NCI-H187 treated with DMSO at 0.1 percent for 48 hours (cell line): ENCODE data around the gene CAPN12.

Experiments
- DNase-seq: peaks from one replicate; lab custom pipeline; 2025; lab: John Stamatoyannopoulos, UW

Gene CAPN12

DNA sequence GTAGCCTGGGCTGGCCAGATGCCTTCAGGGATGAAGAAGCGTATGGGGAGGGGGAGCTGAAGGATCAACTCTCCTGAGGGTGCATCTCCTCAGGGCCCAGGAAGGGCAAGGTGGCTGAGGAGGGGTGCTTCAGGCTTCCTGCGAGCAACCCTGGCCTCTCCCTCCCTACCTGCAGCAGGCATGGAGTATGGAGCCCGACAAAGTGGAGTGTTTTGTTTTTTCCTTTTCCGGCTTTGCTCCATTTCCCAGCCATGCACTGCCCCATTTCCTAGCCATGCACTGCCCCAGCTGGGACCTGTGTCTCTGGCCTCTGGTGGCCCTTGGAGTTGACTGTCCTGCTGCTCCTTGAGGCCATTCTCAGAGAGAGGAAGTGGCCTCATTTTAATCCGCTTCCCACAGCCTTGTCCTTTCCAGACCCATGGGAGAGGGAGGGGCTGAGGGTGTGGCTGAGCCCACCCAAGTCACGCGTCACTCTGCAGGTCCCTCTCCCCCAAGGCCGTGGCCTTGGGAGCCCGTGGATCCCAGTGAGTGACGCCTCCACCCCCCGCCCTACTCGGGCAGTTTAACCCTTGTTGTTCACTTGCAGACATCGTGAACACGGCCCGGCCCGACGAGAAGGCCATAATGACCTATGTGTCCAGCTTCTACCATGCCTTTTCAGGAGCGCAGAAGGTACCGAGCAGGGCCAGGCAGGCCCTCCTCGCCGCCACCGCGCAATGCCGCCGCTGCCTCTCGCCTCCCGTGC is 34.4 kb downstream of the CAPN12 start:
- DNase-seq, result no peak

GRCh38 chr19:38709119-38709518 is 35.2 kb downstream of the CAPN12 start:
- DNase-seq, result no peak

- no peak for DNase-seq
These were observed 35.8 kb downstream of the CAPN12 start for GRCh38 chr19:38708413-38709024.

DNA sequence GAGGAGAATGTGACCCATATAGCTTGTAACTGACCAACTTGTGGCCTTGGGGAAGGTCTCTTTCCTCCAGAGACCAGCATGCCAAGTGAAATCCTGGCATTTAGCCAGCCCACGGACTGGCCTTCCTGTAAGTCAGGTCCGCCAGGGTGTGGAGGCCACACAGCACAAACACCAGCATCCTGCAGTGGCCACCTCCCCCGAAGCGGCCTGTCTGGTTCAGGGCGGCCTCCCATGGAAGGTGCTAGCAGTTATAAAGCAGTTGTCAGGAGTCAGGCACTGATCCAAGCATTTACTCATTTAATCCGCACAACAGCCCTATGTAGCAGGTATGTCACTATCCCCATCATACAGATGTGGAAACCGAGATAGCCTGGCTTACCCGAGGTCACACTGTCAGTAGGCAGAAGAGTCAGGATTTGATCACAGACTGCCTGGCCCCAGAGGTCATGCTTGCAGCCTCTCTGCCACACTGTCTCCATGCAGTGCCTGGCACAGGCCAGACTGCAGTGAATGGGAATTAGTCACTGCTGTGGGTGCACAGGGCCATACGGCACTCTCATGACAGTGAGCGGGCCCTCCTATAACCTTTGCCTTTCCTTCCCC is 36.7 kb downstream of the CAPN12 start:
- no peak for DNase-seq

- no peak for DNase-seq
These were observed 37.3 kb downstream of the CAPN12 start for GRCh38 chr19:38706792-38707511.

DNA sequence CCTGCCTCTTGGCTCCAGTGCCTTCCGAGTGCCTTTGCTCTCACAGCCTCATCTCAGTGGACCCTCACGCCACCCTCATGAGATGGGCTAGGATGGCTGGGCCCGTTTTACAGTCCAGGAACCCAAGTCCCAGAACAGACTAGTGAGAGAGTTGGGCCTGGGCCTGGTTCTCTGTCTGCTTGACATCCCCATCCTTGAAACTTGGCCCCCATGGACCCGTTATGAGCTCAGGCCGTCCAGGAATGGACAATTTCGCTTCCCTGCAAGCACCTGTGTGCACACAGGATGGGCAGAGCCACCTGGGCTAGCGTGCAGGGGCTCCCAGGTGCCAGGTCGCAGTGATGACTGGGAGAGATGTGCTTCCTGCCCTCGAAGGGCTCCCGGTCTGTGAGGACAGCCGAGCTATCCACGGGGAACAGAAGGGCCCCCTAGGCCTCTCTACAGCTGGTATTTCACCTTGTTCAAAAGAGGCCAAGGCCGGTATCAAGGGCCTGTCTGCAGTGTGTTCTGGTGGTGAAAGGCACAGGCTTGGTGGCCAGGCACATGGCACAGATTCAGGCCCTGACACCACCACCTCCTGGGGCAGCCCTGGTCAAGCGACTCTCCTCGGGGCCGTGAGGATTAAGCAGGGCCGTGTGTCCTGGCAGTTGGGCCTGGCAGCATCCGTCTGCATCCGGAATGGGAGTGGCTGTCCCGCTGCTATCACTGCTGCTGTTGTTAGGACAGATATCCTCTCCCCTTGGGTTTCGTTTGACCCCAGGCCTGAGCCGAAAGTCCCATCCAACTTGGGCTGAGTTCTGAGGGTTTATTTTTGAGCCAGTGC is 38.9 kb downstream of the CAPN12 start:
- no peak for DNase-seq

DNA sequence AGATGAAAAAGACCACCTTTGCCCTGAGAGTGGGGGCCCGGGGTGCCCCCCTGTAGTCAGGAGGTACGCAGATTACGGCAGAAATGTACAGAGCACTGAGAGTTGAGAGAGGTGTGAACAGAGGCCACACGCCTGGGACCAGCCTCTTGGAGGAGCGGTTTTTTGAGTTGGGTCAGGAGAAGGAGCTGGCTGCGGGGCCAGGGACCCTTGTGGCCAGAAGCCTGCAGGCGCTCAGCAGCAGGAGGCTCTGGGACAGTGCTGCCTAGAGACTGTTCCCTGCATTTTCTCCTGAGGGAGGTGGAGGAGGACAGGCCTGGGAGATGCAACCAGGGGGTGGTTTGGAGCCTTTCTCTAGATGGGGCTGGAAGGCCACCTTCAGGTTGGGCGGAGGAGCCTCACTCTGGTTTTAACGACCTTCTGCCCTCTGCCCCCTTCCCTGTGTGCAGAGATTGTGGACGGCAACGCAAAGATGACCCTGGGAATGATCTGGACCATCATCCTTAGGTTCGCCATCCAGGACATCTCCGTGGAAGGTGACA is 39.7 kb downstream of the CAPN12 start:
- no peak for DNase-seq

GRCh38 chr19:38703509-38703908 is 40.8 kb downstream of the CAPN12 start:
- DNase-seq, result no peak

DNA sequence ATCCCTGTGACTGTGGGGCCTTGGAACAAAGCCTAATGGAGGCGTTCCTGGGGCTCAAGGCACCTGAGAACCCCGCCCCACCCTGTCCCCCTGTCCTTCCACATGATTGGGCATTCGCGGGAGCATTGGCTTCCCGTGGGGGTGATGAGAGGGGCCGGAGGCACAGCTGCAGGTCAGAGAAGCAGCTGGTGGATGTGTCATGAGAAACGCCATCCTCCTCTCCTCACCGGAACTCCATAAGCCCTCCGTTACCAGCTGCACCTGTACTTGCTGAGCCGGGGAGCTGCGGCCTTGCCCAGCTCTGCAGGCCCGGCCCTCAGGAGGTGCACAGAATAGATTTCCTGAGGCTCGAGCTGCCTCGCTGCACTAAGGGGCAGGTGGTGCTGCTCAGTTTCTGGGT is 42.0 kb downstream of the CAPN12 start:
- DNase-seq, result no peak

DNA sequence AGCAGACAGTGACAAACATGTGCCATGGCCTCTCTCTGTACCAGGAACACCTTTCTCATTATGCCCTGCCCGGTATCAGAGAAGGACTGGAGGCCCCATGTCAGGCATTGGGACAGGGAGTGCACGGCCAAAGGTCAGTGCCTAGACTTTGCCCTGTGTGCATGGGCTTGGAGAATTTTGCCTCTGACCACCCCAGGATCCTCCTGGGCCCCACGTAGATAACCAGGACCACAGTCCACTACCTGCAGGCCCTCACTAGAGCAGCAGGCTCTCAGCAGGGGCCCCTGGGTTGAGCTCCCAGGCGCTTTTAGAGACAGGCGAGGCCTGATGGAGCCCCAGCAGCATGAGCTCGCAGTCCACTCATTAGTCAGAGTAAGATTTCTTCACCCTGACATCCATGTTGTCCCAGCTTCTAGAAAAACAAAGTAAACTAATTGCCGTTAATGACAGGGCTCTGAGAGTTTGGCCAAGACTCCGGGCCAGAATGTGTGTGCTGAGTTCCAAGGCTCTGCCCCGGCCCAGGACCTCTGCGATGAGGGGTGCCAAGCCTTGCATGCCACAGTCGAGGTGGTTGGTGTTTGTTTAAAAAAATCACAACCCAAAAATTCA is 42.7 kb downstream of the CAPN12 start:
- DNase-seq, result no peak

DNA sequence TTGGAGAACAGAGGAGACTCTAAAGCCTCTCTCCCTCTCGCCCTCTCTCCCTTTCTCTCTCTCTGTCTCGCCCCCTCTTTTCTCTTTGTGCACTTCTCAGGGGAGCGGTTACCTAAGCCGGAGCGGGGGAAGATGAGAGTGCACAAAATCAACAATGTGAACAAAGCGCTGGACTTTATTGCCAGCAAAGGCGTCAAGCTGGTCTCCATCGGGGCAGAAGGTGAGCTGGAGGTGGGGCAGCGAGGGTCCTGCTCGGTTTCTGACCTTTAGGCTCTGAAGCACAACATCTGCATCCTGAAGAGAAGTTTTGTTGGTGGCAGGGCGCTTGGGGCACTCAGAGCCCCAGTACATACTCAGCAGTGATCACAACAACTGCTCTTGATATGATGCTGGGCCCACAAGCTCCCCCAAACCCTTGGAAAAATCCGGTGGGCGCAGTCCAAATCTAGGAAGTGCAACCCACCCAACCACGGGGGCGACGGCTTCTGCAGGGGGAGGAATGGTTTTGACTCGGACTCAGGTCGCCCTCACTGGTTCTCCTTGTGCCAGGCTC is 43.3 kb downstream of the CAPN12 start:
- no peak for DNase-seq

DNA sequence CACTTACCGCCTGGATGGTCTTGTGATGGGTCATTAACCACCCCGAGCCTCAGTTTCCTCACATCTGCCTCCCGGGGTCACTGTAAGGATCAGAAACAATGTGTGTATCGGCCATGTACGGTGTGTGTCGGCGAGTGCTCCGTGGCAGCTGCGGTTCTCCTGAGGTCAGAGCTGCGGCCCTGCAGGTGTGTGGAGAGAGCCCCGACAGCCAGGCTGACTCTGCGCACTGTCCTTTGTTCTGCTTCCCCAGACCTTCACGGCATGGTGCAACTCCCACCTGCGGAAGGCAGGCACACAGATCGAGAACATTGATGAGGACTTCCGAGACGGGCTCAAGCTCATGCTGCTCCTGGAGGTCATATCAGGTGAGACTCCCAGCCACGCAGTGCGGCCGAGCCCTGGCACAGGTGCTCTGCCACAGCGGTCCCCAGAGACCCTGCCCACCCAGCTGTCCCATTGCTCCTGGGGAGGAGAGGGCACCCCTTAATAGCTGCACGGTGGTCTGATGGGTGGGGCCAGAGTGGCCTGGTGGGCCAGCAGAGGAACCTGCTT is 43.8 kb downstream of the CAPN12 start:
- no peak for DNase-seq

- no peak for DNase-seq
These were observed 44.5 kb downstream of the CAPN12 start for GRCh38 chr19:38699647-38700349.

DNA sequence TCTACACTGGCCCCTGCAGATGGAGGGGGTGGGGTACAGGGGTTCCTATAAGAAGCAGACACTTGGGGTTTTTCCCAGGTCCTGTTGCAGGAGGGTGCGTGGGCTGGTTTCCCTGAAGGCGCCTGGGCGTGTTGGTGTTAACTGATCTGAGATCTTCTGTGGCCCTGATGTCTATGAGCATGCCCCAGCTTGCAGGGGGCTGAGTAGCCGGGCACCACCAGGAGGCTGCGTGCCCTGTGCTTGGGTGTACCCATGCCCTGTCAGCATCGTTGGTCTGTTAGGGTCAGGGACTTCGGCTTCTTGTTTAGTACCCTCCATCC is 45.3 kb downstream of the CAPN12 start:
- DNase-seq, result no peak

DNA sequence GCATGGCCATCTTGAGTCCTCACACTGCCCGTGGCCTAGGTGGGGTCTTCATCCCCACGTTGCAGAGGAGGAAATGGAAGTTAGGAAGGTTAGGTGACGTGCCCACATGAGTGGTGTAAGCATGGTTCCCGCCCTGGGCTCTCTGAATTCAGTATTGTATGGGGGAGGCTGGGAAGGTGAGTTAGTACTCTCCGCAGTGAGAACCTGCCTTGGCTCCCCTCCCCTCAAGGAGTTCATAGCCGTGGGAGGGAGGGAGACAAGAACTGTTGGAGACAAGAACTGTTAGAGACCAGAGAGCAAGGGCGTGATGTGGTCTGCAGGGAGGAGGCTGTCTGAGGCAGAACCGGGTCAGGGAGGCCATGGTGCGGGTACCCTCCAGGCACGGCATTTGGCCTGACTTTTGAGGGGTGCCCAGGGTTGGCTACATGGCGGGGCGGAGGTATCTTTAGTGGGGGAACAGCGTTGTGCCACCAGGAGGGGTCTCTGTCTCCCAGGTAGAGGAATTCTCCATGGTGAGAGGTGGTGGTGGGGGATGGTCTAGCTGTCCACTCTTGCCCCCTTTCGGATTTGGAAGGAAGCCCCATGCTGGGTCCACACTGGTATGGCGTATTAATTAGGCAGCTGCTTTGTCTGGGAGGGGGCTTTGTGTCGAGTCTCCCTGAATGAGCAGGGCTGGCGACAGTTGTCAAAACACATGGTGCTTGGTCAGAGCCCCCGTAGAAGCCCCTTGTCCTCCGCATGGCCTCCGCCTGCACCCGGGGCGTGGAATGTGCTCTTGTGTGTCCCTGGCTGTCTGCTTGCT is 45.8 kb downstream of the CAPN12 start:
- DNase-seq, result no peak

DNA sequence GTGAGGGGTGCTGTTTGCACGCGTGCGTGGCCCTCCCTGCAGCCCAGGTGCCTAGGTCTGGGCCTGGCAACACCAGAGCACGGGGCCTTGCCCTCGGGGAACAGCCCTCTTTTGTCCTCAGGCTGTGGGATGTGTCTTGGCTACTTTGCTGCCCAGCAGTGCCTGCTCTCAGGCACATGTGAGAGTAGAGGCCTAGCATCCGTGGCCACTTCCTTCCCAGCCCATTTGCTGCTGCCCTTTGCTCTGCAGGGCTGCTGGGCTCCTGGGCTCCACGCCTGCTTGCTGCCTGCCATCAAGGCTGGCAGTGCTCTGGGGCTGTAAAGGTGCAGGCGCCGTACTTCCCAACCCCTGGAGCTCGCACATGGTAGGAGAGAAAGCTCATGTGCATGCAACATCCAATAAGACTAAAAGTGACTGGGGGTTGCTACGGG is 46.6 kb downstream of the CAPN12 start:
- DNase-seq, result no peak

DNA sequence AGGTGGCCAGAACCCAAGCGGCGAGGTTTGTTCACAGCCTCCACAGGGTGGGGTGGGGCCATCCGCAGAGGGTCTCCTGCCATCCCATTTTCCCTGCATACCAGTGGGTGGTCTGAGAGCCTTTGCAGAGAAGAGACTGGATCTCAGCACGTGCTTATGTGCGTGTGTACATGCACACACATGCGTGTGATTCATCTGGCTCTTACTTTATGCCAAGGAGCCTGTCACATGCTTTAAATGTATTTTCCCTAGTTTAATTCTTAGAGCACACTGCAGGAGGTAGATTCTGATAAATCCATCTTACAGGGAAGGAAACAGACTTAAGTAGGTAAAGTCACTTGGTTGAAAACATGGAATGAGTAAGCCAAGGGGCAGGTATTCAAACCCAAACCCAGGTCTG is 47.1 kb downstream of the CAPN12 start:
- no peak for DNase-seq

DNA sequence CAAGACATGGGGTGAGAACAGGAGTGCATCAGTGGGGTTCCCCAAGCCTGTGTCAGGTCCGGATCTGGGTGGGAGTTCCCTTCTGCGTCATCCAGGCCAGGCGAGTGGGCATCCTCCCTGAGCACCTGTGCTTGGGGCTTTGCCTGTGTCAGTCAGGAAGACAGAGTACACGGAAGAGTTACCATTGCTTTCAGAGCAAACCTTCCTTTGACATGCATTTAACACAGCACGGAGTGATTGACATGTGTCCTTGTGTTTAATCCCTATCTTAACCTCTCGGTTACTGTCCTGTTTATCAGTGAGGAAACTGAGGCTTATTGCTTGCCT is 47.6 kb downstream of the CAPN12 start:
- DNase-seq, result no peak
